Colonic mucosa (tissue), 4 donors: ENCODE results near the gene LYAR. TPM values are rescaled to one million over a fixed set of nuclear protein-coding genes. Genes with fewer than 3 reads are reported as not detected.

Experiments used
- DNase-seq: peaks from one replicate; pipeline ENCODE4 v3.0.0-alpha.2; 2020
- H3K27ac ChIP-seq: fragments of 200-600 bp; one replicate; pipeline ENCODE4 v1.8.0; 2021
- H3K27me3 ChIP-seq: fragments of 200-600 bp; one replicate; pipeline ENCODE4 v1.8.0; 2021
- H3K36me3 ChIP-seq: fragments of 200-600 bp; one replicate; pipeline ENCODE4 v1.8.0; 2021
- H3K4me1 ChIP-seq: fragments of 200-600 bp; one replicate; pipeline ENCODE4 v1.8.0; 2021; ENCODE audit warnings: mild to moderate bottlenecking
- H3K4me3 ChIP-seq: fragments of 200-600 bp; one replicate; pipeline ENCODE4 v1.8.0; 2021
- H3K9ac ChIP-seq, 2 donors: one replicate each; pipeline ENCODE4 v1.7.0; 2013; ENCODE audit warnings: control low read depth in 2 of 2, low read depth in 2 of 2, low read length in 2 of 2
- H3K9me3 ChIP-seq: fragments of 200-600 bp; one replicate; pipeline ENCODE4 v1.8.0; 2021
- CTCF ChIP-seq: fragments of 200-600 bp; IDR thresholded peaks from one replicate; pipeline ENCODE4 v1.8.0; 2022; ENCODE audit warnings: antibody characterized with exemption, mild to moderate bottlenecking
- intact Hi-C: fragments of 100-400 bp; cut with DNase I; formaldehyde crosslinking; loops from one replicate; pipeline ENCODE4 v1.14.1; 2022
- total RNA-seq, 2 donors: library from RNA; stranded (reverse); fragmentation: NEBNext Ultra II Directional in 1 of 2; extraction: Animal tissue kit (Norgen Biotek cat#: 25700) in 1 of 2; gene quantifications; one replicate each; pipeline ENCODE4 v1.2.1, GENCODE V29; 2021
- donor health status: healthy.
- donor health status: DM: no; HTN: no; CAD: no.
- donor health status: DM: no; HTN: no; CAD: no.

The LYAR gene
- total RNA-seq, 2 donors from 2014 or later = 6.7 to 16.7 TPM

- H3K9me3 ChIP-seq = no peaks in the 10 kb centered on the region
- no peaks in the 10 kb centered on the region for H3K36me3 ChIP-seq
- no peak overlapping the region for H3K9ac ChIP-seq
- no peak for TF ChIP-seq CTCF
- DNase-seq = no peak
- H3K27ac ChIP-seq = no peak overlapping the region
- H3K4me3 ChIP-seq = no peak overlapping the region
- intact Hi-C loops = no loop called here
- no peaks in the 10 kb centered on the region for H3K27me3 ChIP-seq
- no peaks in the 10 kb centered on the region for H3K4me1 ChIP-seq
Measured at GRCh38 chr4:4320951-4321714, 31.2 kb upstream of the LYAR start.

DNA sequence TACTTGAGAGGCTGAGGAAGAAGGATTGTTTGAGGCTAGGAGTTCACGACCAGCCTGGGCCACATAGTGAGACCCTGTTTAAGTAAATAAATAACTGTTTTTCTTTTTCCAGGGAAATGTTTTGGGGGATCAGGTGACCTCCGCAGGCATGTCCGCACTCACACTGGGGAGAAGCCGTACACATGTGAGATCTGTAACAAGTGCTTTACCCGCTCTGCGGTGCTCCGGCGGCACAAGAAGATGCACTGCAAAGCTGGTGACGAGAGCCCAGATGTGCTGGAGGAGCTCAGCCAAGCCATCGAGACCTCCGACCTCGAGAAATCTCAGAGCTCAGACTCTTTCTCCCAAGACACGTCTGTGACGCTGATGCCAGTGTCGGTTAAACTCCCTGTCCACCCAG lies 30.6 kb upstream of the LYAR start:
- no peaks in the 10 kb centered on the region for H3K4me1 ChIP-seq
- TF ChIP-seq CTCF = no peak
- H3K4me3 ChIP-seq = no peak overlapping the region
- no peak for DNase-seq
- H3K9ac ChIP-seq = no peak overlapping the region
- no peaks in the 10 kb centered on the region for H3K36me3 ChIP-seq
- intact Hi-C loops = no loop called here
- H3K27me3 ChIP-seq = no peaks in the 10 kb centered on the region
- no peak overlapping the region for H3K27ac ChIP-seq
- H3K9me3 ChIP-seq = no peaks in the 10 kb centered on the region

DNA sequence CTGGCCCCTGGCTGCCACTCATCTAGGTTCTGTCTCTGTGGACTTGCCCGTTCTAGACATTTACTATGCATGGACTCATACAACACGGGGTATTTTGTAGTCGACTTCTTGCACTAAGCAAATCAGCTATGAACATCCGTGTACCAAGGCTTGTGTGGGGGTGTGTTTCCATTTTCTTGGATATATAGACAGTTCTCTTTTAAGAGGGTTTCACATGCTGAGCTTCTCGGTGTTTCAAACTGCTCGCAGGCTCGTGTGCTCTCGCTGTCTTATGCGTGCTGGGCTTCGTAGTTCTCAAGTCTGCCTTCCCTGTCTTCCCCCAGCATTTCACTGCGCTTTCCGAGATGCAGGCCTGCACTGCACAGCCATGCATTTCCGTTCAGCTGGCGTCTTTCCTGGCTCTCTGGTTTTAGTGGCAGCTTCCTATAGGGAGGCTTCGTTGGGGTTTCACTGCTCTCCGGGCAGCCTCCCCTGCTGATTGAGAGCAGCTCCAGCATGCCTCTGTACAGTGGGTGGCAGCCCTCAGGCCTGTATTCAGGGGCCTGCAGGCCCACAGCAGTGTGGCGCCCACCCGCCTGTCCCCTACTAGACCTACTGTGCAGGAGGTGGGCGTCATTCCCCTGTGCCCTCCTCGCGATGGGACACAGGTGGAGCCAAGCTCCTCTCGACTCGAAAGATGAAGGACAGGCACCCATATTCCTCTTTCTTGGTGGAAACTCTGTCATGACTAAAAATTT lies 27.7 kb upstream of the LYAR start:
- no peak for TF ChIP-seq CTCF

DNA sequence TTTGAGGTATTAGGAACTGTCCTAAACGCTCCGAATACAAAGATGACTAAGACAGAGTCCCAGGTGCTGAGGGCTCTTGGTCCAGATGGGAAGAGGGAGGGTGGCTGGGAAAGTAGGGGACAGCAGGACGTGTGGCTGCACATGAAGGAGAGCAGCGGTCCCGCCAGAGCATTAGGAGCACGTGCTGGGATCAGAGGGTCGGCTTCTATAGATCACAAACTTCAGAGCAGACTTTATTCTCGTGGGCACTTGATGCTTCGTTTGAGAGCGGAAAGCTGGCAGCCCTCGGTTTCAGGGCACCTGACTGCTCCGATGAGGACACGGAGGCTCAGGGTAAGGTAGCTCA lies 26.2 kb upstream of the LYAR start:
- H3K27ac ChIP-seq = no peak overlapping the region
- no peaks in the 10 kb centered on the region for H3K36me3 ChIP-seq
- no peak for TF ChIP-seq CTCF
- intact Hi-C loops = no loop called here
- no peaks in the 10 kb centered on the region for H3K4me1 ChIP-seq
- no peak overlapping the region for H3K4me3 ChIP-seq
- no peak for DNase-seq
- H3K27me3 ChIP-seq = no peaks in the 10 kb centered on the region
- H3K9me3 ChIP-seq = no peaks in the 10 kb centered on the region
- H3K9ac ChIP-seq = no peak overlapping the region

More for the DNA sequence above, 27.7 kb upstream of the LYAR start:
- no peaks in the 10 kb centered on the region for H3K36me3 ChIP-seq
- H3K9me3 ChIP-seq = no peaks in the 10 kb centered on the region
- H3K4me3 ChIP-seq = no peak overlapping the region
- no peak overlapping the region for H3K9ac ChIP-seq
- no peak overlapping the region for H3K27ac ChIP-seq
- no peak for DNase-seq
- intact Hi-C loops = no loop called here
- no peaks in the 10 kb centered on the region for H3K27me3 ChIP-seq
- no peaks in the 10 kb centered on the region for H3K4me1 ChIP-seq

DNA sequence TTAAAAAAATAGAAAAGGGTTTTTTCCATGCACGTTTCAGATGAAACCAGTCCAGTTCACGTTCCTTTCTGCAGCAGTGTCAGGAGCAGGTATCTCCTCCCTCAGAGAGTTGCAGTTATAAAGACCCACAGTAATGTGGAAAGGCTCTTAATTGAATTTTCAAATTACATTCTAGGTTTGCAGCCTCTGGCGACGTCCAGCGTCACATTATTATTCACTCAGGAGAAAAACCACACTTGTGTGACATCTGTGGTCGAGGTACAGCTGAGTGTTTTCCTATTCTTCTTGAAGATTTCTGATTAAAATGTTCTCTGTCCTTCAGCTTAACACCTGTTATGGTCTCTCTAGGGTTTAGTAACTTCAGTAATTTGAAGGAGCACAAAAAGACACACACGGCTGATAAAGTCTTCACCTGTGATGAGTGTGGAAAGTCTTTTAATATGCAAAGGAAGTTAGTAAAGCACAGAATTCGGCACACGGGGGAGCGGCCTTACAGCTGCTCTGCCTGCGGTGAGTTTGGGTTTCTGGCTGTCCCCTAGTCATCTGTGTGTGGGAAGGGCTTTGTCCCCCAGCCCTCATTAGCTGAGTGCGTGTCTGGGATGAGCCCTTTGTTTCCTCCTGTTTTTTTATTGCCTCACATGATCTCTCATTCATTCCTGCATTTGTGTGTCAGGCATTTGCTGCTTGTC lies 25.7 kb upstream of the LYAR start:
- H3K36me3 ChIP-seq = no peaks in the 10 kb centered on the region
- TF ChIP-seq CTCF = no peak
- no peak for DNase-seq

More for the DNA sequence above, 25.7 kb upstream of the LYAR start:
- intact Hi-C loops = no loop called here
- Histone ChIP-seq H3K9ac (no peak overlapping the region), H3K4me1 (no peaks in the 10 kb centered on the region), H3K27ac (no peak overlapping the region), H3K9me3 (no peaks in the 10 kb centered on the region), H3K27me3 (no peaks in the 10 kb centered on the region), H3K4me3 (no peak overlapping the region)
